Measurements from ENCODE around the gene FAM110A.
"Not testable (repeated sequence)": the region's sequence is repeated elsewhere in the genome, so short reads cannot be mapped to it uniquely, and the experiment has no call there.

Gene FAM110A

GRCh38 chr20:824916-825315, 8.6 kb upstream of the FAM110A start:
- H3K36me3 ChIP-seq (ENCODE audit: control insufficient read depth in 1 of 2, insufficient read depth in 2 of 2, low read length in 2 of 2), result no peaks in the 10 kb centered on the region
- no peaks in the 10 kb centered on the region for H3K9me3 ChIP-seq (ENCODE audit: control insufficient read depth in 1 of 2, low read length in 2 of 2)
- no peak overlapping the region for H3K27ac ChIP-seq (ENCODE audit: low read length)
- H3K4me1 ChIP-seq (ENCODE audit: control insufficient read depth in 1 of 2, insufficient read depth in 2 of 2, low read length in 2 of 2), result no peaks in the 10 kb centered on the region
- no peaks in the 10 kb centered on the region for H3K27me3 ChIP-seq (ENCODE audit: low read depth, low read length)
- no peak overlapping the region for H3K4me3 ChIP-seq (ENCODE audit: low read depth in 1 of 2, low read length in 2 of 2)

GRCh38 chr20:825710-826421, 7.6 kb upstream of the FAM110A start:
- H3K9me3 ChIP-seq (ENCODE audit: control insufficient read depth in 1 of 2, low read length in 2 of 2), result no peaks in the 10 kb centered on the region
- no peak overlapping the region for H3K4me3 ChIP-seq (ENCODE audit: low read depth in 1 of 2, low read length in 2 of 2)
- no peaks in the 10 kb centered on the region for H3K4me1 ChIP-seq (ENCODE audit: control insufficient read depth in 1 of 2, insufficient read depth in 2 of 2, low read length in 2 of 2)
- no peaks in the 10 kb centered on the region for H3K36me3 ChIP-seq (ENCODE audit: control insufficient read depth in 1 of 2, insufficient read depth in 2 of 2, low read length in 2 of 2)
- no peak overlapping the region for H3K27ac ChIP-seq (ENCODE audit: low read length)
- H3K27me3 ChIP-seq (ENCODE audit: low read depth, low read length), result no peaks in the 10 kb centered on the region

- Histone ChIP-seq H3K27me3 (ENCODE audit: low read depth, low read length) (no peaks in the 10 kb centered on the region), H3K9me3 (ENCODE audit: control insufficient read depth in 1 of 2, low read length in 2 of 2) (no peaks in the 10 kb centered on the region), H3K4me1 (ENCODE audit: control insufficient read depth in 1 of 2, insufficient read depth in 2 of 2, low read length in 2 of 2) (no peaks in the 10 kb centered on the region), H3K27ac (ENCODE audit: low read length) (no peak overlapping the region), H3K36me3 (ENCODE audit: control insufficient read depth in 1 of 2, insufficient read depth in 2 of 2, low read length in 2 of 2) (no peaks in the 10 kb centered on the region), H3K4me3 (ENCODE audit: low read depth in 1 of 2, low read length in 2 of 2) (no peak overlapping the region)
These were observed 6.7 kb upstream of the FAM110A start for GRCh38 chr20:826695-827323.

- not testable (repeated sequence) for H3K36me3 ChIP-seq (ENCODE audit: control insufficient read depth in 1 of 2, insufficient read depth in 2 of 2, low read length in 2 of 2); H3K4me3 ChIP-seq (ENCODE audit: low read depth in 1 of 2, low read length in 2 of 2); H3K4me1 ChIP-seq (ENCODE audit: control insufficient read depth in 1 of 2, insufficient read depth in 2 of 2, low read length in 2 of 2); H3K27me3 ChIP-seq (ENCODE audit: low read depth, low read length); H3K27ac ChIP-seq (ENCODE audit: low read length); H3K9me3 ChIP-seq (ENCODE audit: control insufficient read depth in 1 of 2, low read length in 2 of 2)
These were observed 5.5 kb upstream of the FAM110A start for GRCh38 chr20:827981-828380.

- Histone ChIP-seq H3K27me3 (ENCODE audit: low read depth, low read length) (no peaks in the 10 kb centered on the region), H3K36me3 (ENCODE audit: control insufficient read depth in 1 of 2, insufficient read depth in 2 of 2, low read length in 2 of 2) (no peaks in the 10 kb centered on the region), H3K4me3 (ENCODE audit: low read depth in 1 of 2, low read length in 2 of 2) (no peak overlapping the region), H3K9me3 (ENCODE audit: control insufficient read depth in 1 of 2, low read length in 2 of 2) (no peaks in the 10 kb centered on the region), H3K4me1 (ENCODE audit: control insufficient read depth in 1 of 2, insufficient read depth in 2 of 2, low read length in 2 of 2) (peaks cover 0 to 6% of the 10 kb centered on the region in 2 donors), H3K27ac (ENCODE audit: low read length) (no peak overlapping the region)
These were observed 4.5 kb upstream of the FAM110A start for GRCh38 chr20:828987-829386.

GRCh38 chr20:829551-829950, 4.0 kb upstream of the FAM110A start:
- Histone ChIP-seq H3K27me3 (ENCODE audit: low read depth, low read length) (no peaks in the 10 kb centered on the region), H3K36me3 (ENCODE audit: control insufficient read depth in 1 of 2, insufficient read depth in 2 of 2, low read length in 2 of 2) (no peaks in the 10 kb centered on the region), H3K4me3 (ENCODE audit: low read depth in 1 of 2, low read length in 2 of 2) (no peak overlapping the region), H3K4me1 (ENCODE audit: control insufficient read depth in 1 of 2, insufficient read depth in 2 of 2, low read length in 2 of 2) (peaks cover 4 to 11% of the 10 kb centered on the region in 2 donors), H3K27ac (ENCODE audit: low read length) (no peak overlapping the region), H3K9me3 (ENCODE audit: control insufficient read depth in 1 of 2, low read length in 2 of 2) (no peaks in the 10 kb centered on the region)

- H3K9me3 ChIP-seq (ENCODE audit: control insufficient read depth in 1 of 2, low read length in 2 of 2), result no peaks in the 10 kb centered on the region
- no peak overlapping the region for H3K27ac ChIP-seq (ENCODE audit: low read length)
- no peaks in the 10 kb centered on the region for H3K36me3 ChIP-seq (ENCODE audit: control insufficient read depth in 1 of 2, insufficient read depth in 2 of 2, low read length in 2 of 2)
- no peaks in the 10 kb centered on the region for H3K27me3 ChIP-seq (ENCODE audit: low read depth, low read length)
- H3K4me1 ChIP-seq (ENCODE audit: control insufficient read depth in 1 of 2, insufficient read depth in 2 of 2, low read length in 2 of 2), result peaks cover 8 to 11% of the 10 kb centered on the region in 2 donors
- no peak overlapping the region for H3K4me3 ChIP-seq (ENCODE audit: low read depth in 1 of 2, low read length in 2 of 2)
These were observed 3.4 kb upstream of the FAM110A start for GRCh38 chr20:830011-830521.

- Histone ChIP-seq H3K27me3 (ENCODE audit: low read depth, low read length) (no peaks in the 10 kb centered on the region), H3K27ac (ENCODE audit: low read length) (no peak overlapping the region), H3K9me3 (ENCODE audit: control insufficient read depth in 1 of 2, low read length in 2 of 2) (no peaks in the 10 kb centered on the region), H3K4me1 (ENCODE audit: control insufficient read depth in 1 of 2, insufficient read depth in 2 of 2, low read length in 2 of 2) (peaks cover 11 to 13% of the 10 kb centered on the region in 2 donors), H3K36me3 (ENCODE audit: control insufficient read depth in 1 of 2, insufficient read depth in 2 of 2, low read length in 2 of 2) (no peaks in the 10 kb centered on the region), H3K4me3 (ENCODE audit: low read depth in 1 of 2, low read length in 2 of 2) (no peak overlapping the region)
These were observed 2.3 kb upstream of the FAM110A start for GRCh38 chr20:831251-831650.

- peaks cover 11 to 13% of the 10 kb centered on the region in 2 donors for H3K4me1 ChIP-seq (ENCODE audit: control insufficient read depth in 1 of 2, insufficient read depth in 2 of 2, low read length in 2 of 2)
- H3K9me3 ChIP-seq (ENCODE audit: control insufficient read depth in 1 of 2, low read length in 2 of 2), result no peaks in the 10 kb centered on the region
- no peaks in the 10 kb centered on the region for H3K36me3 ChIP-seq (ENCODE audit: control insufficient read depth in 1 of 2, insufficient read depth in 2 of 2, low read length in 2 of 2)
- no peaks in the 10 kb centered on the region for H3K27me3 ChIP-seq (ENCODE audit: low read depth, low read length)
- H3K4me3 ChIP-seq (ENCODE audit: low read depth in 1 of 2, low read length in 2 of 2), result no peak overlapping the region
- H3K27ac ChIP-seq (ENCODE audit: low read length), result no peak overlapping the region
These were observed 1.6 kb upstream of the FAM110A start for GRCh38 chr20:831956-832355.

GRCh38 chr20:833121-833449, 430 bp upstream of the FAM110A start:
- no peaks in the 10 kb centered on the region for H3K9me3 ChIP-seq (ENCODE audit: control insufficient read depth in 1 of 2, low read length in 2 of 2)
- no peaks in the 10 kb centered on the region for H3K27me3 ChIP-seq (ENCODE audit: low read depth, low read length)
- H3K4me3 ChIP-seq (ENCODE audit: low read depth in 1 of 2, low read length in 2 of 2), result peak overlapping the region; percentile 63 to 86
- no peaks in the 10 kb centered on the region for H3K36me3 ChIP-seq (ENCODE audit: control insufficient read depth in 1 of 2, insufficient read depth in 2 of 2, low read length in 2 of 2)
- peaks cover 11 to 13% of the 10 kb centered on the region in 2 donors for H3K4me1 ChIP-seq (ENCODE audit: control insufficient read depth in 1 of 2, insufficient read depth in 2 of 2, low read length in 2 of 2)
- no peak overlapping the region for H3K27ac ChIP-seq (ENCODE audit: low read length)

- Histone ChIP-seq H3K4me3 (ENCODE audit: low read depth in 1 of 2, low read length in 2 of 2) (peak overlapping the region; percentile 65 to 86), H3K9me3 (ENCODE audit: control insufficient read depth in 1 of 2, low read length in 2 of 2) (no peaks in the 10 kb centered on the region), H3K27me3 (ENCODE audit: low read depth, low read length) (no peaks in the 10 kb centered on the region), H3K27ac (ENCODE audit: low read length) (peak overlapping the region; percentile 29), H3K36me3 (ENCODE audit: control insufficient read depth in 1 of 2, insufficient read depth in 2 of 2, low read length in 2 of 2) (no peaks in the 10 kb centered on the region), H3K4me1 (ENCODE audit: control insufficient read depth in 1 of 2, insufficient read depth in 2 of 2, low read length in 2 of 2) (peaks cover 11 to 13% of the 10 kb centered on the region in 2 donors)
These were observed 734 bp downstream of the FAM110A start for GRCh38 chr20:834151-834746.

Data from muscle layer of duodenum (tissue), 2 donors.